WTC11 (cell line): ENCODE measurements around the gene MSI2. TPM values are rescaled to one million over a fixed set of nuclear protein-coding genes. Genes with fewer than 3 reads are reported as not detected.

Experiments
- ATAC-seq: fragments of 200-7000 bp; cut with Tn5 transposase; 2 replicates; pipeline ENCODE4 v1.10.0; 2021; ENCODE audit warnings: mild to moderate bottlenecking, moderate library complexity
- CTCF ChIA-PET: fragments of 300-600 bp; sonication (Branson Sonifier 250); formaldehyde crosslinking; loops from one replicate; lab custom pipeline; 2021; ENCODE audit warnings: antibody characterized with exemption; lab: Charles Lee
- POLR2A ChIA-PET: fragments of 350-600 bp; sonication (Branson Sonifier 250); formaldehyde crosslinking; loops from one replicate; lab custom pipeline; 2021; ENCODE audit warnings: antibody characterized with exemption; lab: Charles Lee
- DNase-seq: peaks from one replicate; pipeline ENCODE4 v3.0.0; 2021; ENCODE audit warnings: low spot score
- H3K27ac Mint-ChIP-seq: 2 replicates; pipeline ENCODE4 v1.8.0; 2021; ENCODE audit warnings: mixed read lengths
- H3K27me3 Mint-ChIP-seq: 2 replicates; pipeline ENCODE4 v1.8.0; 2021; ENCODE audit warnings: low read depth, mild to moderate bottlenecking, moderate library complexity, mixed read lengths
- H3K36me3 Mint-ChIP-seq: 2 replicates; pipeline ENCODE4 v1.8.0; 2021; ENCODE audit warnings: mixed read lengths
- H3K4me1 Mint-ChIP-seq: 2 replicates; pipeline ENCODE4 v1.8.0; 2022; ENCODE audit warnings: mixed read lengths
- H3K4me3 Mint-ChIP-seq: 2 replicates; pipeline ENCODE4 v1.8.0; 2021; ENCODE audit warnings: mild to moderate bottlenecking, moderate library complexity, mixed read lengths
- H3K9me3 Mint-ChIP-seq: 2 replicates; pipeline ENCODE4 v1.8.0; 2021; ENCODE audit warnings: mixed read lengths
- ATF1 ChIP-seq: sonication (generic); formaldehyde crosslinking; IDR thresholded peaks from 2 replicates; pipeline ENCODE4 v1.8.1; 2023; ENCODE audit warnings: mild to moderate bottlenecking, moderate library complexity, missing genetic modification reagents
- E2F5 ChIP-seq: sonication (generic); formaldehyde crosslinking; IDR thresholded peaks from 2 replicates; pipeline ENCODE4 v1.8.1; 2022; ENCODE audit warnings: mild to moderate bottlenecking, moderate library complexity, missing genetic modification reagents
- EMX1 ChIP-seq: fragments of 250-450 bp; sonication (Bioruptor Pico); IDR thresholded peaks from 2 replicates; pipeline ENCODE4 v1.8.0; 2021; ENCODE audit warnings: mild to moderate bottlenecking
- FOXK1 ChIP-seq: sonication (generic); formaldehyde crosslinking; IDR thresholded peaks from 2 replicates; pipeline ENCODE4 v1.8.0; 2022; ENCODE audit warnings: mild to moderate bottlenecking, moderate library complexity, missing genetic modification reagents
- GABPB1 ChIP-seq: sonication (generic); formaldehyde crosslinking; IDR thresholded peaks from 2 replicates; pipeline ENCODE4 v1.8.1; 2023; ENCODE audit warnings: mild to moderate bottlenecking, missing genetic modification reagents
- KAT7 ChIP-seq: sonication (generic); formaldehyde crosslinking; IDR thresholded peaks from 2 replicates; pipeline ENCODE4 v1.8.1; 2023; ENCODE audit warnings: missing genetic modification reagents, mild to moderate bottlenecking, borderline replicate concordance
- MAX ChIP-seq: sonication (generic); formaldehyde crosslinking; IDR thresholded peaks from 2 replicates; pipeline ENCODE4 v1.8.0; 2022; ENCODE audit warnings: mild to moderate bottlenecking, missing genetic modification reagents
- MYBL2 ChIP-seq: sonication (generic); formaldehyde crosslinking; IDR thresholded peaks from 2 replicates; pipeline ENCODE4 v1.8.1; 2023; ENCODE audit warnings: mild to moderate bottlenecking, moderate library complexity, missing genetic modification reagents
- NFYB ChIP-seq: sonication (generic); formaldehyde crosslinking; conservative IDR thresholded peaks from 2 replicates; pipeline ENCODE4 v1.8.0; 2022; ENCODE audit warnings: low read depth, missing genetic modification reagents
- PRRX2 ChIP-seq: fragments of 250-450 bp; sonication (Bioruptor Pico); IDR thresholded peaks from 2 replicates; pipeline ENCODE4 v1.8.0; 2021; ENCODE audit warnings: mild to moderate bottlenecking
- SMAD3 ChIP-seq: sonication (generic); formaldehyde crosslinking; IDR thresholded peaks from 2 replicates; pipeline ENCODE4 v1.8.0; 2022; ENCODE audit warnings: missing genetic modification reagents, mild to moderate bottlenecking, borderline replicate concordance
- SMAD4 ChIP-seq: sonication (generic); formaldehyde crosslinking; IDR thresholded peaks from 2 replicates; pipeline ENCODE4 v1.8.0; 2022; ENCODE audit warnings: mild to moderate bottlenecking, missing genetic modification reagents
- SOX15 ChIP-seq: fragments of 250-450 bp; sonication (Bioruptor Pico); IDR thresholded peaks from 2 replicates; pipeline ENCODE4 v1.9.0; 2021; ENCODE audit warnings: mild to moderate bottlenecking
- TCF7 ChIP-seq: sonication (generic); formaldehyde crosslinking; IDR thresholded peaks from 2 replicates; pipeline ENCODE4 v1.8.0; 2022; ENCODE audit warnings: mild to moderate bottlenecking, low read depth, missing genetic modification reagents, moderate library complexity
- TEAD1 ChIP-seq: sonication (generic); formaldehyde crosslinking; IDR thresholded peaks from 2 replicates; pipeline ENCODE4 v1.8.0; 2022; ENCODE audit warnings: mild to moderate bottlenecking, missing genetic modification reagents
- USF2 ChIP-seq: sonication (generic); formaldehyde crosslinking; IDR thresholded peaks from 2 replicates; pipeline ENCODE4 v1.8.1; 2023; ENCODE audit warnings: mild to moderate bottlenecking, missing genetic modification reagents, moderate library complexity
- ZBTB21 ChIP-seq: sonication (generic); formaldehyde crosslinking; IDR thresholded peaks from 2 replicates; pipeline ENCODE4 v1.8.1; 2023; ENCODE audit warnings: mild to moderate bottlenecking, missing genetic modification reagents, borderline replicate concordance
- ZBTB43 ChIP-seq: sonication (generic); formaldehyde crosslinking; IDR thresholded peaks from 2 replicates; pipeline ENCODE4 v1.8.1; 2023; ENCODE audit warnings: mild to moderate bottlenecking, missing genetic modification reagents
- ZNF232 ChIP-seq: sonication (generic); formaldehyde crosslinking; IDR thresholded peaks from 2 replicates; pipeline ENCODE4 v1.8.0; 2022; ENCODE audit warnings: mild to moderate bottlenecking, missing genetic modification reagents
- ZNF416 ChIP-seq: fragments of 250-450 bp; sonication (Bioruptor Pico); IDR thresholded peaks from 2 replicates; pipeline ENCODE4 v1.9.0; 2021; ENCODE audit warnings: mild to moderate bottlenecking, inconsistent platforms
- ZNF532 ChIP-seq: fragments of 250-450 bp; sonication (Bioruptor Pico); IDR thresholded peaks from 2 replicates; pipeline ENCODE4 v1.9.0; 2021; ENCODE audit warnings: mild to moderate bottlenecking, borderline replicate concordance
- total RNA-seq: library from RNA; stranded (reverse); gene quantifications from 3 replicates; pipeline ENCODE4 v1.2.3, GENCODE V29; 2021
- TF ChIP-seq, protein P1 (sequence below): fragments of 250-450 bp; sonication (Bioruptor Pico); IDR thresholded peaks from 2 replicates; pipeline ENCODE4 v1.9.0; 2021; ENCODE audit warnings: mild to moderate bottlenecking
- TF ChIP-seq, protein P2 (sequence below): sonication (generic); formaldehyde crosslinking; IDR thresholded peaks from 2 replicates; pipeline ENCODE4 v1.8.0; 2022; ENCODE audit warnings: mild to moderate bottlenecking, missing genetic modification reagents

MSI2 gene
- total RNA-seq, 1 experiment from 2014 or later = 82.1 TPM

- ATAC-seq (peak; percentile 38; the same call in 1 of the 2 replicates), DNase-seq (no peak)
- ChIA-PET CTCF (interaction anchor here (0.7 to 1.2 kb wide), 6 partner anchors 27 to 190 kb away, joined by 3 to 4 read pairs (median 3); no protein-coding TSS in a partner anchor), POLR2A (no interaction called here)
- Mint-ChIP-seq H3K27ac (no peak overlapping the region), H3K4me3 (no peak overlapping the region), H3K36me3 (no peaks in the 10 kb centered on the region), H3K9me3 (no peaks in the 10 kb centered on the region), H3K4me1 (peaks cover 39% of the 10 kb centered on the region), H3K27me3 (no peaks in the 10 kb centered on the region)
- TF ChIP-seq SMAD3 (CRISPR knock-in tag) (no peak), ATF1 (no peak), FOXK1 (no peak), TCF7 (CRISPR knock-in tag) (no peak), MAX (CRISPR knock-in tag) (no peak), PRRX2 (CRISPR knock-in tag) (no peak), NFYB (CRISPR knock-in tag) (no peak), MYBL2 (CRISPR knock-in tag) (no peak), ZNF416 (CRISPR knock-in tag) (no peak)
- TF ChIP-seq, protein P1, sequence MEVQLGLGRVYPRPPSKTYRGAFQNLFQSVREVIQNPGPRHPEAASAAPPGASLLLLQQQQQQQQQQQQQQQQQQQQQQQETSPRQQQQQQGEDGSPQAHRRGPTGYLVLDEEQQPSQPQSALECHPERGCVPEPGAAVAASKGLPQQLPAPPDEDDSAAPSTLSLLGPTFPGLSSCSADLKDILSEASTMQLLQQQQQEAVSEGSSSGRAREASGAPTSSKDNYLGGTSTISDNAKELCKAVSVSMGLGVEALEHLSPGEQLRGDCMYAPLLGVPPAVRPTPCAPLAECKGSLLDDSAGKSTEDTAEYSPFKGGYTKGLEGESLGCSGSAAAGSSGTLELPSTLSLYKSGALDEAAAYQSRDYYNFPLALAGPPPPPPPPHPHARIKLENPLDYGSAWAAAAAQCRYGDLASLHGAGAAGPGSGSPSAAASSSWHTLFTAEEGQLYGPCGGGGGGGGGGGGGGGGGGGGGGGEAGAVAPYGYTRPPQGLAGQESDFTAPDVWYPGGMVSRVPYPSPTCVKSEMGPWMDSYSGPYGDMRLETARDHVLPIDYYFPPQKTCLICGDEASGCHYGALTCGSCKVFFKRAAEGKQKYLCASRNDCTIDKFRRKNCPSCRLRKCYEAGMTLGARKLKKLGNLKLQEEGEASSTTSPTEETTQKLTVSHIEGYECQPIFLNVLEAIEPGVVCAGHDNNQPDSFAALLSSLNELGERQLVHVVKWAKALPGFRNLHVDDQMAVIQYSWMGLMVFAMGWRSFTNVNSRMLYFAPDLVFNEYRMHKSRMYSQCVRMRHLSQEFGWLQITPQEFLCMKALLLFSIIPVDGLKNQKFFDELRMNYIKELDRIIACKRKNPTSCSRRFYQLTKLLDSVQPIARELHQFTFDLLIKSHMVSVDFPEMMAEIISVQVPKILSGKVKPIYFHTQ (CRISPR knock-in tag) = no peak
- TF ChIP-seq, protein P2, sequence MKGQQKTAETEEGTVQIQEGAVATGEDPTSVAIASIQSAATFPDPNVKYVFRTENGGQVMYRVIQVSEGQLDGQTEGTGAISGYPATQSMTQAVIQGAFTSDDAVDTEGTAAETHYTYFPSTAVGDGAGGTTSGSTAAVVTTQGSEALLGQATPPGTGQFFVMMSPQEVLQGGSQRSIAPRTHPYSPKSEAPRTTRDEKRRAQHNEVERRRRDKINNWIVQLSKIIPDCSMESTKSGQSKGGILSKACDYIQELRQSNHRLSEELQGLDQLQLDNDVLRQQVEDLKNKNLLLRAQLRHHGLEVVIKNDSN = no peak
Observed at GRCh38 chr17:57433452-57433851, 177.1 kb downstream of the MSI2 start.

- no peak for ATAC-seq
- TF ChIP-seq SOX15 (CRISPR knock-in tag) (no peak), E2F5 (no peak), ZNF232 (CRISPR knock-in tag) (no peak), EMX1 (CRISPR knock-in tag) (no peak), ZNF532 (CRISPR knock-in tag) (no peak), GABPB1 (CRISPR knock-in tag) (no peak), USF2 (CRISPR knock-in tag) (no peak), SMAD4 (CRISPR knock-in tag) (no peak), KAT7 (CRISPR knock-in tag) (no peak), TEAD1 (CRISPR knock-in tag) (no peak), ATF1 (no peak), ZBTB43 (CRISPR knock-in tag) (no peak), ZBTB21 (no peak)
- TF ChIP-seq, all 79 proteins: peak for 0
- H3K4me1 Mint-ChIP-seq = peaks cover 44% of the 10 kb centered on the region
- DNase-seq = no peak
- no peak overlapping the region for H3K4me3 Mint-ChIP-seq
- CTCF ChIA-PET = interaction anchor here (0.6 kb wide), 1 partner anchor 117 kb away, joined by 5 read pairs; no protein-coding TSS in a partner anchor
- H3K27ac Mint-ChIP-seq = no peak overlapping the region
- no peaks in the 10 kb centered on the region for H3K9me3 Mint-ChIP-seq
- H3K27me3 Mint-ChIP-seq = no peaks in the 10 kb centered on the region
- no peaks in the 10 kb centered on the region for H3K36me3 Mint-ChIP-seq
- POLR2A ChIA-PET = no interaction called here
Observed at GRCh38 chr17:57434361-57434760, 178.0 kb downstream of the MSI2 start.
